HG02763 (cell line): ENCODE results near the gene OXA1L.
"Not testable (repeated sequence)": the region's sequence is repeated elsewhere in the genome, so short reads cannot be mapped to it uniquely, and the experiment has no call there.

Source experiments
- ATAC-seq: cut with Tn5 transposase; IDR thresholded peaks from one replicate; pipeline ENCODE4 v1.9.1; 2021; ENCODE audit warnings: mild to moderate bottlenecking, moderate library complexity; ENCODE audit not compliant: unreplicated experiment

The OXA1L gene

DNA sequence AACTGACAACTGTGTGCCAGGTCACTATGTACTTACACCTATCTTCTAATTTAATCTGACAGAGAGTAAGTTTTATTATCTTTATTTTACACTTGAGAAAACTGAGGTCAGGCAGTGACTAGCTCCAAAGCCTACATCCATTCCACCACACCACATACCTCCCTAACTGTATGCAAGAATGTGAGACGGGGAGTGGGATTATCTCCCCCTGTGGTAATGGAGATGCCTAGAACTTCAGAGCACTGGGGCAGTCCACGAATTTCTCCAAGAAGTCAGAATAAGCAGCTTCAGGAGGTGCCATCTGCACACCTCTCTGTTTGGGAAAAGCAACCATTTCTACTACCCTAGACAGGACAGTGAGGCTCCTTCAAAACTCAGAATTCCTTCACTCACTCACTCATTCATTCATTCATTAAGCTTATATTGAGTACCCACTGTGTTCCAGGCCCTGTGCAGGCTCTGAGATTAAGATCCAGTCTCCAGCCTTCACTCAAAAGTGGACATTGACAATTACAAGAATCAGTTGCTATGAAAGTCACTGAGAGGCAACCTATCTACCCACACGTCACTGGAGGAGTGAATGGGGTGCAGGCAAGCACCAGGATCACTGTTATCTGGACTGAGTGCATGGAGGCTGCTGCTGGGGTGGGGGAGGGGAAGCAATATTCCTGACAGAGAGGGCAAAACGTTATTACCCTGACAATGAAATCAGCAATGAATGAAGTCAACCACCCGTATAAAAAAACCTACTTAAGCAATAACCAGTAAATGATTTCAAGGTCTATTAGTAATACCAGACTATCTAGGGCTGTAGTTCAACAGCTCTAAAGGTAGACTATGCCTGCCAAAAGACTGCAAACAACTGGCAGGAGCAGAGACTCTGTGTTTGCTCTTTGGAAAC lies 30.8 kb downstream of the OXA1L start:
- ATAC-seq, result no peak

DNA sequence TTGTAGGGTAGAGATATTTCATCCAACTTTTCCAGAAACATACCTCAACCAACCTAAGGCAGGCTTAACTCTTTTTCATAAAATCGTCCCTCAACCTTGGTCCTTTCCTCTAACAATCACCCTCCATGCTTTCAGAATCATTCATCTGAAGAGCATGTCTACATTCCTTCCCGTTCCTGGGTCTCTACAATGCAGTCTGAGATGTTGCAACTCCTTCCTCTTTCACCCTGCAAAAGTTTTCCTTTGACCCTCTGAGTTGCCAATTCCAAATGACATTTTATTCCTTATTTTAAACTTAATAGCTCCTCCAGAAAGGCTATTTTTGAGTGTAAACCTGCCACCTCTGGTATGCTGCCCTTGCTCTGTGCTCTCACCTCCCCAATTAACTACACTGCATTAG lies 32.0 kb downstream of the OXA1L start:
- no peak for ATAC-seq

DNA sequence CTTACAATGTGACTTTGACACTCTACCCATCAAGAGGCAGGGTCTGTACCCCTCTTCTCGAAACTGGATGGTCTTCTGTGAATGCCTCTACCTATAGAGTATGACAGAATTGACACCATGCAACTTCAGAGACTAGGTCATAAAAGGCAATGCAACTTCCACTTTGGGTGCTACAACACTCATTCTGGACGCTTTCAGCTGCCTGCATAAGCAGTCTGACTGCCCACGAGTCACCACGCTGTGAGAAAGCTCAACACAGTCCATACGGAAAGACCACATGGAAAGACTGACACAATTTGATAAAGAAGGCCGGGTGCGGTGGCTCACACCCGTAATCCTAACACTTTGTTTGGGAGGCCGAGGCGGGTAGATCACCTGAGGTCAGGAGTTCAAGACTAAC lies 33.9 kb downstream of the OXA1L start:
- no peak for ATAC-seq

DNA sequence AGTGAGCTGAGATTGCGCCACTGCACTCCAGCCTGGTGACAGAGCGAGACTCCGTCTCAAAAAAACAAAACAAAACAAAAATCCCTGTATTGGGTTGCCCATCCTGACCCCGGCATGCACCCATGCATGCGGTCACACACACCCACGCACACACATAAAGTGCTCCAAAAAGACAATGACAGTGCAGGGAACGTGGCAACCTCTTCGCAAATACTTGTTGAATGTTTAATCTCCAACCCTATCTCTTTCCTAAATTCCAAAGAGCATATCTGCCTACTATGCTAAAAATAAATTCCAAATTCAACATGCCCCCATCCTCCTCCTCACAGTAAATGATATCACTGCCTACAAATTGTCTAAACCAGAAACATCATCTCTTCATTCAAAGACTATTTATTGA lies 35.2 kb downstream of the OXA1L start:
- ATAC-seq, result no peak

DNA sequence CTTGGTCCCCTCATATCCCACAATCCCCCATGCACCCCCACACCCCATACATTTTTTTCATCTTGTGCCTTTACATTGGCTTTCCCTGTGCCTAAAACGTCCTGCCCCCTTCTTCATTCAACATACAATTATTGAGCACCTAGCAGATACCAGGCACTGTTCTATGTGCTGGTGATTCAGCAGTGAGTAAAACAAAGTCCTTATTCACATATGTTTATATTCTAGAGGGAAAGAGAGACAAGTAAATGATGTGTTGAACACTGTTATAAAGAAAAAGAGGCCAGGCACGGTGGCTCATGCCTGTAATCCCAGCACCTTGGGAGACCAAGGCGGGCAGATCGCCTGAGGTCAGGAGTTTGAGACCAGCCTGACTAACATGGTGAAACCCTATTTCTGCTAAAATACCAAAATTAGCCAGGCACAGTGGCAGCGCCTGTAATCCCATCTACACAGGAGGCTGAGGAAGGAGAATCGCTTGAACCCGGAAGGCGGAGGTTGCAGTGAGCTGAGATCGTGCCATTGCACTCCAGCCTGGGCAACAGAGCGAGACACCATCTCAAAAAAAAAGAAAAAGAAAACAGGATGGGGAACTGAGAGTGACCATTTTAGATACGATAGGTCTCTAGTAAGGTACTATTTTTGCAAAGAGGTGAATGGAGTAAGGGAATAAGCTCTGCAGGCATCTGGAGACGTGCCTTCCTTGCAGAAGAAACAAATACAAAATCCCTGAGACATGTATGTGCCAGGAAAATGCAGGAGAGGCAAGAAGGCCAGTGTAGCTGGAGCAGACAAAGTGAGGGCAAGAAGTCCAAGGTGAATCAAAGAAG lies 36.6 kb downstream of the OXA1L start:
- ATAC-seq, result peak; percentile 55

DNA sequence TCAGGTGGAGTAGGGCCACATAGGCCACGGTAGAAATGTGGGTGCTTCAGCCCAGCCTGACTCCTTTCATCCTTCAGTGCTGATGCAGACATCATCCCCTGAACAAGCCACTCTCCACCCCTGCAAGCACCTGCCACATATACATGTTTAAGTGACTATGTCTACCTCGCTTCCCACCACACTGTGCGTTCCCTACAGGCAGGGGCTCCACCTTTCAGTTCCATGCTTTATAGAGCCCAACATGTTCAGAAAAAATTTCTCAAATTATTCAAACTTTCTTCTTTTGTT lies 37.1 kb downstream of the OXA1L start:
- peak; percentile 62 for ATAC-seq

DNA sequence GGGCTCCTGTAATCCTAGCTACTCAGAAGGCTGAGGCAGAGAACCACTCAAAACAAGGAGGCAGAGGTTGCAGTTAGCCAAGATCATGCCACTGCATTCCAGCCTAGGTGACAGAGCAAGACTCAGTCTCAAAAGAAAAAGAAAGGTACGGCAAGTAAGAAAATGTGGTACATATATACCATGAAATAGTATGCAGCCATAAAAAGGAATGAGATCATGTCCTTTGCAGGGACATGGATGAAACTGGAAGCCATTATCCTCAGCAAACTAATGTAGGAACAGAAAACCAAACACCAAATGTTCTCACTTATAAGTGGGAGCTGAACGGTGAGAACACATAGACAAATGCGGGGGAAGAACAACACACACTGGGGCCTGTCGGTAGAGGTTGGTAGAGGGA lies 38.7 kb downstream of the OXA1L start:
- ATAC-seq, result not testable (repeated sequence)

DNA sequence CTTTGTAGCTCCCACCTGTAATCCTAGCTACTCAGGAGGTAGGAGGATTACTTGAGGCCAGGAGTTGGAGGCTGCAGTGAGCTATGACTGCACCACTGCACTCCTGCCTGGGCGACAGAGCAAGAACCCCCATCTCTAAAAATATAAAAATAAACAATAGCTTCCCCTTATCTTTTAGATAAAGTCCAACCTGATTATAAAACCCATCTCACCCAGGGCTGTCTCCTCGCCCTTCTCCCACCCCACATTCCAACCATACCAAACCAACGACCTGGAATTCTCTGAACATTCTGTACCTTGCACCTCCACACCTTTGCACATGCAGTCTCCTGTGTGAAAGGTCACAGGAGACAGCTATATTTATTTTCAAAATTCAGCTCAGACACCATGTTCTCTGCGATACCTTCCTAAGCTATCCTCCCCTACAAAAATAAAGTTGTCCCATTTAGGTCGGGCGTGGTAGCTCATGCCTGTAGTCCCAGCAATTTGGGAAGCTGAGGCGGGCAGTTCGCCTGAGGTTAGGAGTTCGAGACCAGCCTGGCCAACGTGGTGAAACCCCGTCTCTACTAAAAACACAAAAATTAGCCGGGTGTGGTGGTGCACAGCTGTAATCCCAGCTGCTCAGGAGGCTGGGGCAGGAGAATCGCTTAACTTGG lies 41.1 kb downstream of the OXA1L start:
- no peak for ATAC-seq

DNA sequence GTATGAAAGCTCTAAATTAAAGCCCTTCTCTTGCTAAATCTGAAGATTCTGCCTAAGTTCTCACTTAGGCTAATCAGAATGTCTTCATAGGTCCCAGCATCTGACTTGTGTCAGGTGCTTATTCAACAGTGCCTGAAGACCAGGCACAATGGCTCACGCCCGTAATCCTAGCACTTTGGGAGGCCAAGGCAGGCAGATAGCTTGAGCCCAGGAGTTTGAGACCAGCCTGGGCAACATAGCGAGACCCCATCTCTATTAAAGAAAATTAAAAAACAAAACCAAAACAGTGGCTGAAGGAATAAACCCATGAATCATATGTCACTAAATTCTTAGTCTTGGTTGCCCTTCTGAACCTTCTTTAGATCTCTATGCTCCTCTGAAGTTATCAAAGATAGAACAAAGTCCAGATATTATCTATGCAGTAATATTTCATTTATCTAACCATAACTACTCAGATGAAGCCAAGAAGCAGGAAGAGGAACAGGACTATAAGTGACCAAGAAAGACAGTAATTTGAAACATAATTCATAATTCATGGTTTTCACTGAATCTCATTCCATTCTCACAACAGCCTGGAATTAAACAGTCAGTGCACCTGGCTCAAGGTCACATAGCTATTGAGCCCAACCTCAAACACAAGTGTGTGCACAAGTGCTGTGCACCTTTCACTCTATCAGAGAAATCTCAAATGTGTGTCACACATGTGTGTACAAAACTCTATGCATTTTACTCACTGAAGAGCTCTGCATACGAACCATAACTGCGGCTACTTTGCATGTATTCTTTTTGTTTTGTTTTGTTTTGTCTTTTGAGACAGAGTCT lies 42.1 kb downstream of the OXA1L start:
- ATAC-seq, result no peak

DNA sequence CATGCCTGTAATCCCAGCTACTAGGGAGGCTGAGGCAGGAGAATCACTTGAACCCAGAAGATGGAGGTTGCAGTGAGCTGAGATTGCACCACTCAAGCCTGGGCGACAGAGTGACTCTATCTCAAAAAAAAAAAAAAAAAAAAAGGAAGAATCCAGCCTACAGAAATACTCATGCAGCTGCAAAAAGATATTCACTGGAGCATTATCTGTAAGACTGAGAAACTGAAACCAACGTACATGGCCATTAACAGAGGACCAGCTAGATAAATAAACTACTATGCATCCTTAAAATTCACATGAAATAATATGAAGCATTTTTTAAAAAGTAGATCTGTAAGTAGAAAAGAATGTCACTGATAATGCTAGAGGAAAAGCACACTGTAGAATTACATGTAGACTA lies 45.2 kb downstream of the OXA1L start:
- ATAC-seq, result no peak

DNA sequence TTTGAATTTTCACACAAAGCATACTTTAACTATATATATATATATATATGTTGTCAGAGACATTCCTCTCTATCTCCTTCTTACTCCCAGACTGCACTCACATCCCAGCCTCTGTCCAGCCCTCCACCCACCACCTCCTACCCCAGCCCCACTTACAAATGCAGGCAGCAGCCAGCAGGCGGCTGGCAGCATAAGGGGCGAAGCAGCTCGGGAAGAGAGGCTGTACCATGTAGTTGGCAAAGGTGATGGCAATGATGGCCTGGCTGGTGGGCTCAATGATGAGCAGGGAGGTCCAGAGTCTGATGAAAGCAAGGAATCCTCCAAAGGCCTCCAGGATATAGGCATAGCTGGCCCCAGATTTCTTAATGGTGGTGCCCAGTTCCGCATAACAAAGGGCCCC lies 46.3 kb downstream of the OXA1L start:
- ATAC-seq, result no peak

DNA sequence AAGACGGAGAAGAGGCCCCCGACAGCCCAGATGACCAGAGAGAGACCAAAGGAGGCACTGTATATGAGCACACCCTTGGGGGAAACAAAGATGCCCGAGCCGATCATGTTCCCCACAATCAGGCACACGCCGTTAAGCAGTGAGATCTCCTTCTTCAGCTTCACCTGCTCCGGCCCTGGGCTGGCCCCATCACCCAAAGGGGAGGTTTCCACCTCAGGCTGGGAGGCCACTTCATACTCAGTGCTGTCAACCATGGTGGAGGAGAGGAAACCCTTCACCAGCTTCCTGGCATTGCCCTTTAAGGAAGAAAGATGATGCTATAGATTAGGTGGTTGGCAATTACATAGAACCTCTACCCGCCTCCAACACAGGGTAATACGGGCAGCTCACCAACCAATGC lies 46.7 kb downstream of the OXA1L start:
- no peak for ATAC-seq

DNA sequence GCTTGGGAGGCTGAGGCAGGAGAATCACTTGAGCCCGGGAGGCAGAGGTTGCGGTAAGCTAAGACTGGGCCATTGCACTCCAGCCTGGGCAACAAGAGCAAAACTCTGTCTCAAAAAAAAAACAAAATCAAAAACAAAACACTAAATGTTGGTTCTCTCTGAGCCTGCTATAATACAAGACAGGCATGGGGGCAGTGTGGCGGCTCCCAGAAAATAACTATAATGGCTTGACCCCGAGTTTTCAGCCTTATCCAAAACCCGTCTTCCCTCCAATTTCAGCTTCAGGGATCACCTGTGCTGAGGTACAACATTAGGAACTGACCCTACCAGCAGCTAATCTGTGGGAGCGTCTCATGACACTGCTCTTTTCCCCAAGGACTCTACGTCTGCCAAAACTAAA lies 47.9 kb downstream of the OXA1L start:
- ATAC-seq, result no peak

DNA sequence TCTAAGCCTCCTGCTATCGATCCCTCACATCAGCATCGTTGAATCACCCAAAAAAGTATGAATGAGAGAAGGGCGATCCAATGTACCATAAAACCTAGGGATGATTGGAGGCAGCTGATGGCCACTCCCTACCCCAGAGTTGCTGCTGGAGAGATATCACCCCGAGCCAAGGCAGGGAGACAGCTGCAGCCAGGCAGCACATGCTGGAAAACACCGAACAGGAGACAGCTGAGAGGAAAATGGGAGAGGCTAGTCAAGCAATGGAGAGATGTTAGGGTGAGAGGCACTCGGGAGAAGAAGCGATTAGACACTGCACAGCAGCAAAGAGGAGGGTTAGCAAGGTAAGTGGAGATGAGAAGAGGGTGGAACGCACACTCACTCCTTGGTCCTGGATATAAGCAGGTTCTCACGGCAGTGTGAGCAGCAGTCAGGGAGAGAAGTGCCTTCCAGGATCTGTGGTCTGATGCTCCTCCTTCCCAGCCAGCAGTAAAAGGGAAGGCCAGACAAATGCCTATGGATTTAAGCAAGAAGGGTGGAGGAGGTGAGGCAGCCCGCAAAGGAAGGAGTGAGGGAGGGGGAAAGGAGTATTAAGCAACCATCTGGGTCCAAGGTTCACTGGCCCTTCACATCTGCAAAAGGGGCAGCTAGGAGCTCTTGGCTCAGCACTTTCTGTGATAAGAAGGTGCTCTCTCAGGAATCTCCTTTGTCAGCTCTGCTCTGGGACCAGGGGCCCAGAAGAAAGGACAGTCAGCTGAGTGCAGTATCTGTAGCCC lies 48.6 kb downstream of the OXA1L start, which contains the start of gene SLC7A7:
Gene SLC7A7 (minus strand): TSS at position 495 of the 773 bp plus-strand sequence. CDS start 2,037 bp downstream, outside the sequence.
- no peak for ATAC-seq

DNA sequence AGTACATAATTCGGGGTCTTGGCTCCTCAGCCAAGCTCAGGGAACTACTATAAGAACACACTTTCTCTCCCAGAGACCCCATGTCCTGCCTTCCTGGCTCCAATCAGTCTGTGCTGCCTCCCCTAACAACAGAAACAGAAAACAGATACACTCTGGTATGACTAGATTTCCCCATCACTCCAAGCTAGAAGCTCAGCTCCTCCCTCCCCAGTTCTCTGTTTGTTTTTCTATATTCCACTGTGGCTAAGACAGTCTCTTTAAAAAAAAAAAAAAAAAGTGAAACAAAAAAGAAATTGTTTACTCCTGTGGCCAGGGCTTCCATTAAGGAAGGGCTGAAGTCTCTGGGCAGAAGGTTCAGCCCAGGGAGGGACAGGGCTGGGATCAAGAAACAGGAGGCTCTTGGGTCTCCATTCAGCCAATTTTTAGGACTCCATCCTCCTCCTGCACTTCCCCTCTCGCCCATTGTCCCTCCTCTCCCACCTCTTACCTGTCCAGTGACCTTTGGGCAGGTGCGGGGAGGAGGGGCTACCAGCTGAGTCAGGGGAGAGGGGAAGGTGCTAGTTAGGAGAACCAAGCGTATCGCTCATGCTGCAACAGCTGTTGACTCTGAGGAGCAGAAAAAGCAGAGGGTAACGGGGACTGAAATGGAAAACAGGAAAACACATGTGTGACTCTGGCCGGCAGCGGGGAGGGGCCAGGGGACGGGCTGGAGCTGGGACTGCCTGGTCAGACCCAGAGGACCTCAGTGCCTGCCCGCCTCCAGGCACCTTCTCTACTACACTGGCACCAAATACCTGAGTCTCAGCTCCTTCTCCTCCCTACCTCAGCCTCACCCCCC lies 52.9 kb downstream of the OXA1L start:
- peak; percentile 38 for ATAC-seq

DNA sequence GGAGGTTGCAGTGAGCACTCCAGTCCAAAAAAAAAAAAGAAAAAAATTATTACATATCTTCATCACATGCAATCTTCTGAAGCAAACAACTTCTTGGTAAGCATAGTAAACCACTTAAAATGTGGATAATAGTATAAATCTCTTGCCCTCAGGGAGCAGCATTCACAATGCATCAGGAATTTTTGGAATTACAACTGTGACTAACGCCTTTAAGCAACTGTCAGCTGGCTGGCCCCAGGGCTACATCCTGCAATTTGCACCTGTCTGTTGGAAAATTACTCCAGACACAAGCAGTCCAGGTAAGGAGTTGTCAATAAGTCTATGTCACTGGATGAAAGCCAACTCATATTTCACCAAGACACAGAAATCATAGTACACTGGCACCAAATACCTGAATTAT lies 54.2 kb downstream of the OXA1L start:
- ATAC-seq, result no peak

DNA sequence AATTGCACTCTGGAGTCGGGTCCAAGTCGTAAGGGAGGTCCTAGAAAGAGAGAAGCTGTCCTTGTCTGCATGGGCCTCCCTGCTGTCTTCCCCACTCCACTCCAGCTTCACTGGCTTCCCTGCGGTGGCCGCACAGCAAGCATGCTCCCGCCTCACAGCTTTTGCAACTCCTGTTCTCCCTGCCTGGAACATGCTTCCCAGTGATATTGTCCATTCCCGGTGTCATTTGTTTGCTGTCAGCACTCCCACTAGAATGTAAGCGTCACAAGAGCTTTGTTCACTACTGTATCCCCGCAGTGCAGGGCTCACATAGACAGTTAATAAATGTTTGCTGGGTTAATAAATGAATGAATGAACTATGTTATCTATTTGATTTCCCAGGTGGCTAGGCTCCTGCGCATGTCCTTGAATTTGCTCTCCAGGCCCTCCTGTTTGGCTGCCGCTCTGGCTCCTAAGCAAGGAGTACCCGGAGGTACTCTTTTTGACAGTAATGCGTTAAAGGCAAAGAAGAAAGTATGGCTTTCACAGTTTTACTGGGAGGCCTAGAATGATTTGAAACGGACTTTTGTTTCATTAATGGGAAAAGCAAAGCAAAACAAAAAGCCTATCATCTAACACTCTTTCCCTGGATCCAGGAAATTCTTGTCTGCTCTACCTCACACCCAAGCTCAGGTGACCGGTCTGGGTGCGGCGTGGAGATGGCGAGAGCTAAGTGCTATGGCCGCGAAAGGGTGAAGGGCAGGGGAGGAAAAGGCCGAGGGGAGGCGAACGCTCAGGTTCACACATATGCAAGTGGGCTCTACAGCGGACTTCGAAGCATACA lies 54.9 kb downstream of the OXA1L start:
- no peak for ATAC-seq

DNA sequence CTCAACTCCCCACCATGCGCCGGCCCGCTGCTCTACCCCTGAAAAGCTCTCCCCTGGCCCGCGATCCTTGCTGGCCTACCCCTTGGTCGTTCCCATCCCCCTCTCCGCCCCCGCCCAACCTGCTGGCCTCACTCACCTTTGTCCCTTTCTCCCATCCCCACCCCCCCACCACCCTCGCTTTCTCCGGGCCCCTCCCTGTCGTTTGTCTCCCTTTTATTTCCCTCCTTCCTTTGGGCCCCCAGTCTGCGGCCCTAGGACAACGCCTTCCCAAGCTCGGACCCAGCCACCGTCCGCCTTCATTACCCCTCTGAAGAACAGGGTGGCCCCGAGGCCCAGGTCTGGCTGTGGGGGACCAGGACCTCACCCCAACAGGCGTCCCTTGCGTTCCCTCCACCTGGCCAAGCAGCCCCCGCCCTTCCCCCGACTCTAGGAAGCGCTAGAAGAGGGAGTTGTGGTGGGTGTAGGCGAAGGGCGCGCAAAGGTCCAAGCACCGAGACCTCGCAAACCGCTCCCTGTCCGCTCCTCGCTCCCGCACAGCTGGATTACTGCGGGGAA lies 55.6 kb downstream of the OXA1L start:
- ATAC-seq, result no peak
